Kidney tubule cell (primary cell): ENCODE measurements around the gene GREM2.

Experiments used
- DNase-seq: peaks from one replicate; pipeline ENCODE4 v3.0.0-alpha.2; 2018; ENCODE audit warnings: low spot score

The GREM2 gene

DNA sequence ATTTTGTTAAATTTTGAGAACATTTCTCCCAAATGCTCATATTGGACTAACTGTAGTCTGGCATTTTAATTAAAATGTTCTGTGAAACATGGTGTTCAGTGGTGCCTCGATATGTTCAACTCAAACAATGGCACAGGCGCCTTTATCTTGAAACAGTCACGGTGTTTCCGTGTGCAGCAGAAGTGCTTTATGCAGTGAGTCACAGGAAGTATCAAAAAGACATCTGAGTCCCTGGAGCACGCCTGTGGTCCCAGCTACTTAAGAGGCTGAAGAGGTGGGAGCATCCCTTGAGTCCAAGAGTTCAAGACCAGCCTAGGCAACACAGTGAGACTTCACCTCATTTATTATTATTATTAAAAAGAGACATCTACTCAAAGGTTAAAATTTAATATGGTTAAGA lies 52.2 kb downstream of the GREM2 start:
- no peak for DNase-seq

DNA sequence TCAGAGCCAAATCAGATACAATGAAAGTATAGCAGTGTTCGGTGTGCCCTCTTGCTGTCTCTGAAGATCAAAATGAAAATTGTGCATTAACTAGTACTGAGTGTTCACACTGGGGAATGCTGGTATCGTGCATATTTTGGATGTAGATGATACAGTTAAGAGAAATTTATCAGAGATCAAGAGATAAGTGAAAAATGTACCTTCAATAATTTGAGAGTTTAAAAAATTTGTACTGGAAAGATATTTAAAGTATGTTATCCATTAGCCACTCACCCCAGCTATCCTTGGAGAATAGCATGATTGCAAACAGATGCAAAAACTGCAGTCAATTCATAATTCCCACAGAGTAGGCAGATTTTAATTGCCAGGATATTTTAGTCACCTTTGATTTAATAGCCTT lies 56.4 kb downstream of the GREM2 start:
- DNase-seq, result no peak

DNA sequence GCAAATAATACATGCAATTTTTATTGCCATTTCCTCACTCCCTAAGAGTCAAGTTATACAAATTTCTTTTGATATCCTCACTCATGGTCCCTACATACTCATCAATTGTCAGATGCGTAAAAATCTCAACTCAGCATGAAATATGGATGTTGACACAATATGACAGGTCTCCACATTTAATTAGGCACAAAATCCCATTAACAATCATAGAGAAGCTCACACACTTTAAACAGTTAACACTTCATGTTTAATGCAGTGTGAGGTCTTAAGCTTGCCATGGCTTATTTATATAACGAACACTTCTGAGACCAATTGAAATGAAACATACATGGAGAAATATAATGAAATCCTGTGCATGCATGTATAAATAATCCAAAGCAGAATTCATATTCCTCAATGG lies 58.6 kb downstream of the GREM2 start:
- no peak for DNase-seq

DNA sequence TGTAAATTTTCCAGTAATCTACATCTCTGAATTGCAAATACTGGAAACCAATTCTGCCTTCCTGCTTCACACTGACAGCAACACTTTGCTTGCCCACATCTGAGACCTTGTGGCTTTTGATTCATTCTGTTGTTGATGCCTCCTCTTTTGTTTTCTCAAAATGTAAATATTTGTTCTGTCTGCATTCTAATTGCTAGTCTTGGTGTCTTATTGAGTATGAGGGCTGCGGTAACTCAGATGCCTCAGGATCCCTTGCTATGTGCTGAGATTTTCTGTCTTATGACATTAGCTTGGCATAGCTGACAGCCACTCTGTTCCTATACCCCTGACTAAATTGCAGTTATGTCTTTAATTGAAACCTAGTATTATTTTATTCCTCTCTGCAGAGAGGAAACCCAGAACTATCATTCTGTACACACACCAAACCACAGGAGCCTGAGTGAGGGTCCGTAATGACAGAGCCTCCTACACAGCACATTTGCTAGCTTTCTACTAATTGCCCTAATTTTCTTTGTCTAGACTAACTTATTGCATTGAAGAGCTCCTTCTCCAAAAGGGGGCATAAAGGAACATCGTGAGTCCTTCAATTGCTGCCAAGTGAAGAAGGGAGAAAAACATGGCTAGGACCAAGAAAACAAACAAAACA lies 72.1 kb downstream of the GREM2 start:
- DNase-seq, result no peak

DNA sequence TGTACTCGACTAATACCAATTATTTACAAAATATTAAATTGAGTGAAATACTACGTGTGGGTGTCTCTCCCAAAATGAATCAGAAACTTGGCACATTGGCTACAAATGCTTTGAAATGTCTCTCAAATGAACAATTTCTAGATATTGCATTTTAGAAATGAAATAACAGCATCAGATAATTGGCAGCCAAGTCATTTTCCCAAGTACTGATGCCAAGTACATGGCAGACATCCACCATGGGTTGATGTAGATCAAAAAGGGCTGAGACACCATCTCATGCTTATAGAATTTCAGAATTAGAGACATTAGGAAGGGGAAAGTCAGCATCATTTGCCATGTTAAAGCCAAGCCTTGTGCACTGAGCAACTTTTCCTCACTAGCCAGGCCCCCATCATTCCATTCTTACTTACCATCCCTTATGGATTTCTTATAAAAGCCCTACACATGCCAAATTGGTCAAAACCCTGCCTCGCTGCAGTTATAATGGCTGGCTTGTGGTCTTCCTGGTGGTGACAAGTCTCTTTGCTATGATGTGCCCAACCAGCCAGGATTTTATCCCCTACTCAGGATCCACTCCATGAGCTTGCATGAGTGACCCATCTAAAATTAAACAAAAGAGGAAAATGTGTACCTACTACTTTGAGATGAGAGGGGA lies 73.1 kb downstream of the GREM2 start:
- no peak for DNase-seq

DNA sequence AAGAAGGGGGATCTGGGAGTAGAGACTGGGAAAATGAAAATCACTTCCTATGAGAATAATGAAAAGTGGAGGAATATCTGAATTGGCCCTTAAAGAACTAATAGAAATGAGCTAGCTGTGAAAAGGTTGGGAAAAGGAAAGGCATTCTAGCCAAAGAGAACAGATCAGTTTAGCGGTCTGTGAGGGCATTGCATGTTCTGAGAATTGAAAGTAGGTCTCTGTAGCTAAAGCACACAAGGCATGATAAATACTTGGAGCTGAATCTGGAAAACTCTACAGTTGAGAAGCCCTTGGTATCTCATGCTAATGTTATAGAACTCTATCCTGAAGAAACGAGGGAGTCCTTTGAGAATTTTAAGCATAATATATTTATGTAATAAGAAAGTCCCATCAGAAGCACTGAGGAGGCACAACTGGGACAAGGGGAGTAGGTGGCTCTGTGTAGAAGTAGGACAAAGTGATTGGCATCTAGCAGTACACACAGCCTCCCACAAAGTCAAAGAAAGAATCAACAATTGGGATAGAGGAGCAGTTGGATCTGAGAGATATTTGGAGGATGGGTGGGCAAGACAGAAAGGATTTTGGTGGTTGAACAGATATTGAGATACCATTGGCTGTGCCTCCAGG lies 78.7 kb downstream of the GREM2 start:
- no peak for DNase-seq

DNA sequence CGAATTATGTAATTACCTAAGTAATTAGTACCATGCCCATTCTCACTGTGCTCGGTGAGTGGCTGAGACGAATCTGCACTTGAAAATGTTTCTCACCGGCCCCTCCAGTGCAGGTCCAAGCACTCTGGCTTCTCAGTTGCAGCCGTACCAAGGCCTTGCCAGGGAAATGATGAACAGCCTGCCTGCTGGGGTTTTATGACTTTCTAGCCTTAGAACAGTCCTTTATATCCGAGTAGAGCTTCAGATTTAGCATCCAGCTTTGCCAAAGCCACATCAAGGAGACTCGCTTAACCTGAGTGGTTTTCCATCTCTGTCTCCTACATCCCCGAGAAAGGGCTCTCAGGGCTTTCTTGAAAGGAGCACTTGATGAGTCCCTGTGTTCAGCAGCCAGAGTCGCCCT lies 83.4 kb downstream of the GREM2 start:
- no peak for DNase-seq

DNA sequence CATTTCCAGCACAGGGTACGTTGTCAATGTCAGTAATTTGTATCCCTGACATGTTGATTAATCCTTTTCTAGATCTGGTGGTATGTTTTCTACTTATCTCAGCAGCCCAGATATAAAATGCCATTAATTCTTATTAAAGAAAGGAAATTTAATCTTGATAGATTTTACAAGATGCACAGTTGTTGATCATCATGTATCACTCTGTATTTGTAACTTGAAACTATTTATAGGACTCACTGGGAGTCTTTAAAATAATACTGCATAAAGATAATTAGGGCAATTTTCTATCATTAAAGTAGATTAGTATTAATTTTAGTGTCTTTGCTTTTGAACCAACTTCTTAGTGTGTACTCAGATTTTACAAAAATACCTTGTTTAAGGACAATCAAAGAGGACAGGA lies 84.9 kb downstream of the GREM2 start:
- DNase-seq, result no peak

DNA sequence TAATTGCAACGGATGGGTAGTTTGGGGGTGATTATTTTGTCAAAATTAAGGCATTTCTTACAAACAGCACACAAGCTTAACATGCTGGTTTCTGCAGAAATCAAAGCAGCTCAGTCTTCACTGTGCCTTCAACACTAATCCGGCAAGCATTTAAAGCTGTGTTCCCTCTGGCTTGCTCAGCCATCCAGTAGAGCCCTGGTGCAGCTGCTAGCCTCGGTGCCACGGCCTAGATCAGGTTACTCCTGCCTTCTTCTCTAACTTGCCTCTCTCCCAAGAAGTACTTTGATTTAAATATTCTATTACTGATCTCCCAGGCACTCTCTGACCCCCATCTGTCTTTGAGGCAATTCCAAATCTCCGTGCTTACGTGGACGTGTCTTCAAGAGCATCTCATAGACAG lies 85.6 kb downstream of the GREM2 start:
- no peak for DNase-seq

DNA sequence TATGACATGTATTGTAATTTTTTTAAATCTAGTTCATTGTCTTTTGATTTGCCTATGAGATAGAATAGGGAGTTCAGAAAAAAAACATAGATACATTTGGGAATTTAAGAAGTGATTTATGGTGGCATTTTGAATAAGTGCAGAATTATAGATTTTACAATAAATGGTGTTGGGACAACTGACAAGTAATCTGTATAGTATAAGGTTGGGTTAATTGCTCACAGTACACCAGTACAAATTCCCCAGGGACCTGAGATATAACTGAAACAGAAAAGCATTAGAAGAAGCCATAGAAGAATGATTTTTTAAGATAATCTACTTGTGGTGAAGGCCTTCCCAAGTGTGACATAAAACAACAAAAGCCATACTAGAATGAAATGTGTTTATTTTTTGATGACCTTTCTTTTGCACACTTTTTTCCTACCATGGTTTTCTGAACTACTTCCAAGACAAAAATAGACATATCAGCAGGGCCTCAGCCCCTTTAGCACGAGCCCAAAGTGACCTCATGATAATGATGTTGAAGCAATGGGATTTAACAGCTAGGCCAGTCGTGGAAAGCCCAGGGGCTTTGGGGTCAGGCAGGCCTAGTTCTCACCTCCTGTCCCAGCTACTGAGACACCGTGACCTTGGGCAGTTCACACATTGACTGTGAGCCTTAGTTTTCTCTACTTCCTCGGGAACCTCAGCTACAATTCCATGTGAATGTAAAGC lies 87.4 kb downstream of the GREM2 start:
- no peak for DNase-seq

DNA sequence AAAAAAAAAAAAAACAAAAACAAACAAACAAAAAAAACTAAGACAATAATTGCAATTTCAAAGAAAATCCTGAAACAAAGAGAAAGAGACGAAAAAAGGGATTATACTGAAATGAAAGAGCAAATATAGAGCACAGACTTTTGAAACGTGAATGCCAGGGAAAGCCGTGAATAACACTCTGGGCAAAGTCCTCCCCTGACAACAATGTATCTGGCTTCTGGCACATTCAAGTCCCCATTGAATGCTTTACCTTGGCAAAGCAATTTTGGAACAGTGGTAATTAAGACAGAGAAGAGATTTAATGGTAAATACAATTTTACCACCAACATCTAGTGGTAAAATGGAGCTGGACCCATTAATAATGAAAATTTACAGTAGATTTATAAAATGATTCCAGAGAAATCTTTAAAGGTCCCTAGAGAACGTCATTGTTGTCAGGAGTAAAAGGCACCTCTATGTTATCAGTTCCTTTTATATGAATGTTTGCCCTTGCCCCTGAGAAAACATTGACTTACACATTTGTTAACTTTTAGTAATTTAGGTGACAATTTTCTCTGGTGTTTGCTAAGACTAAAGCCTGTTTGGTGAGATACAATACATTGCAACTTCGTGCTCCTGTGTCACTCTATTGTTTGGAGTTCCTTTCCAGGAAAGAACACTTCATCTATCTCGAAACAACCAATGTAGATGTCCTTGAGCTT lies 89.7 kb downstream of the GREM2 start:
- no peak for DNase-seq

DNA sequence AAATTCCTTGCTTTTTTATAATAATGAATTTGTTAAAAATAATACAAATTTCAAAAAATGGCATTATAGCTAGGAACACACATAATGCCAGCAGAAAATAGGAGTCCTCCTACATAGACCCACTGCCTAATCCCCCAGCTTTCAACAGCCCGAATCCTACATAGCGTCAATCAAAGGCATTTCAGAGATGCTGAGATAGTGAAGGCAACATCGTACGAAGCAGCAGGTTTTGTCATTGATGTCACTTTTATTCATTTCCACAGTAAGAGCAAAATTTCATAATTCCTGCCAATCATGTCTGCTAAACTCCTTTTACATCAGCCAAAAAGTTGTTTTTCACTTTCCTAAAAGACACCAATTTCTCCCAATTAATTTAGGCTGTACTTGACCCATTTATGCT lies 94.1 kb downstream of the GREM2 start:
- DNase-seq, result no peak

DNA sequence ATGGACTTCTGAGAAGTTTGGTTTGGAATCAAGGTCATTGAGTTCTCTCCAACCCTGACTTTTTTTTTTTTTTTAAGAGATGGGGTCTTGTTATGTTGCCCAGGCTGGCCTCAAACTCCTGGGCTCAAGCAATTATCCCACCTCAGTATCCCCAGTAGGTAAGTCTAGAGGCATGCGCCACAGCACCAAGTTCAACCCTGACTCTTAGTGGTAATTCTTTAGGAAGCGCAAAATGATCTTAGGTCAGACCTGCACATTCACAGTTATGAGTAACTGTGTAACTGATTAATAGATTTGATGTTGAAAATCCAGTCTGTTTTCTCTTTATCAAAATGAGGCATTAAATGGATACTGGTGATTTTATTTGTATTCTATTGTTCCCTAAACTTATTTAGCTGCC lies 95.9 kb downstream of the GREM2 start:
- peak; percentile 20 for DNase-seq

DNA sequence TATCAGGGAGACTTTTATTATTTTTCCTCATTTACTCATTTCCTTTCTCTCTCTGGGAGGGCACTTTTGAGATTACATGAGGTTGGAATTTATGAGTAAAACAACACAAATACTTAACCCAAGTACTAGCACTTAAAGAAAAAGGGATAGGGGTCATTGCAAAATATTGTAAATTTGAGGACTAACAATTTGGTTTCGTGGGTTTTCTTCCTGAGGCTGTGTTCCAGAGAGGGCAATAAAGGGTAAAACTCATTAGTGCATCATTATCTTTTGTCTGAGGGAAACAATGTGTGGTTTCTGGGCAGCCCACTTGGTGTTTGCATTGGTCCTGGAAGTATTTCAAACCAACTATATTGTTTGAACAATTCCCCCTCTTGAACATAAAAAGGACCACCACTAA lies 96.5 kb downstream of the GREM2 start:
- DNase-seq, result peak; percentile 44

DNA sequence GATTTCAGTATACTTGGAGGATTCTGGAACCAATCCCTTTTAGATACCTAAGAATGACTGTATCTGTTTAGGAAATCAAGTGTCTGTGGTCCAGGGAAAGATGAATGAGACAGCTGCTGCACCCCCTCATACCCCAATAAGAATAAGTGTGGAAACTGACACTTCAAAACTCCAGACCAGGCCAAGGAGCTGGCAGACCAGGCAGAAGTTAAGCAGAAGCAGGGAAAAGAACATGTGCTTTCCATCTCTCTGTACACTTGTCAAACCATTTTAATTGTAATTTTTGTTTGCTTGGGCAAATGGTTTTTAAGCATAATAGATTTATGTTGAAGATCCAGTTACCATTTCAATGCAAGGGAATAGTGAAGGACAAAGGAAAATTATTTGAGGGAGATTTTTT lies 100.2 kb downstream of the GREM2 start:
- DNase-seq, result no peak

DNA sequence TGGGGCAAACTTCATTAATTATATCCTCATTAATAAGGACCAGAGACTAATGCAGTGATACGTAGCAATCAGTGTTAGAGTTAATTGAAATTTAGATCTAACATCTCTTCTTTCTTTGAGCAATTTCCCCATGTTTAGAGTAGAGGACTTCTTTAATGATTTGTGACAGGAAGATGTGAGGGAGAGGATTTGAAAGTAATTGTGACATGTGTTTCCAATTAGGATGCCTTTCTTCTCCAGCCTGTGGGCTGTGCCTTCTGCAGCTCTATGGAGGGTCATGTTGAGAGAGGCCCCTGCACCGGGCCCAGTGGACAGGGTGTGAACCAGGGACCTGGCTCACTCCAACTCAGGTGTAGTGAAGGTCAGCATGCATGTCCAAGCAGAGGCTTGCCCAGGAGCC lies 103.0 kb downstream of the GREM2 start:
- DNase-seq, result no peak

DNA sequence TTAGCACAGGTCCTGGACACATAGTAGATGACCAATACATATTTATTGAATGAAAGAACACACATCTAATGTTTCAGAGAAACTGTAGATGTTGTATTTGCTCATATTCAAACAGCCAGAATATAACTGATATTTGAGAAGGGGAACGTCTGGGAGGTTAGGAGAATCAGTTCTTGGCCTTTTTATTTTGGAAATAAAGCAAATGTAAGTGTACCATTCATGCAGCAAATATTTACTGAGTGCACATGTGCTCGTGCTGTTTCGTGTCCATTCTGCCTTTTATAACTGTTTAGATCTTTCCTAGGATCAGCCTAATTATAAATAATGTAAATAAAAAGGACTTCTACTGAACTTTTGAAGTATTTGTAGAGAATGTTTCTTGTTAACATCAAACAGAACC lies 103.8 kb downstream of the GREM2 start:
- no peak for DNase-seq

DNA sequence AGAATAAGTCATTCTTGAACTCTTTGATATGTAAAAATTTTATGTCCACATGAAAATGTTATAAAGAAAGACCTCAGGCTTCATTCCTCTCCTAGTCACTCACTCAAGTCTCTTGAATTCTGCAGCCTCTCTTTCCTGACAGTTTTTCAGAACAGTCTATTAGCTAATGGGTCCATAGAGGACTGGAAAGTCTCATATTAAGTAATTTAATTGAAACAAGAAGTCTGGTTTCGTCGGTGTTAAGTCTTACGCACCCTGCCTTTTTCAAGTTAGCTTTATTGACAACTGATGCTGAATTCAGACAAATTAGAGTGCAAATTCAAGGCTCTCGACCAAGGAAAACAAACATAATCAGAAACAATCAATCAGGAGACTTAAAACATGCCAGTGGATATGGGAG lies 105.8 kb downstream of the GREM2 start:
- no peak for DNase-seq

DNA sequence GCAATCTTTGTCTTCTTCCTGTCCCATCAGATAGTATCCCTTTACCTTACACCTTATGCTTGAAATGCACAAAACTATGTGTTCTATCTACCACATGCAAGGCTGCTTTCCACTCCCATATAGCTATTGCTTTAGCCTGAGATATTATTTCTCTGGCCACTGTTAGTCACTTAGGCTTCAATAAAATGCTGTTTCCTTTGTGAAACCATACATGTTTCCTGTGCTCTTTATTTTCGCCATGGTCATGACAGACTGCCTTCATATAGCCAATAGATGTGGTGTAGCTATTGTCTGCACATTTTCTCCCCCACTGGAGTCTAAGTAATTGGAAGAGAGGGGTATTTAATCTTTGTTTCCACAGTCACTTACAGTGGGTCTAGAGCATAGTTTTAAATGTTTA lies 108.4 kb downstream of the GREM2 start:
- DNase-seq, result no peak

DNA sequence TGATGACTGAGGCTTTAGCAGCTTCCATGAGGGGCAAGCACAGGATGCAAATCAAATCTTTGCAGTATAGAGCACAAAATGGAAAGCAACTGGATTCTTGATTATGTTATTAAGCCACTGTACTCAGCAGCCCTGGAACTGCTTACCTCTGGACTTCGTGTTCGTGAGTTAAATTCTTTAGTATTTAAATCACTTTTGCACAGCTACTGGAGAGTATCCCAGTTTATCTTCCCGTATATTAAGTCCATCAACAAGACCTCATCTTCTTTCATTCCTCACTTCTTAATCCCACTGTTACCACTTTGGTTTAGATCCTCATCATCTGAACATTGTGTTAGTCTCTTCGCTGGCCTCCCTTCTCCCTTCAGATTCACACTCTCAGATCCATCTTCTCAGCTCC lies 108.9 kb downstream of the GREM2 start:
- no peak for DNase-seq

DNA sequence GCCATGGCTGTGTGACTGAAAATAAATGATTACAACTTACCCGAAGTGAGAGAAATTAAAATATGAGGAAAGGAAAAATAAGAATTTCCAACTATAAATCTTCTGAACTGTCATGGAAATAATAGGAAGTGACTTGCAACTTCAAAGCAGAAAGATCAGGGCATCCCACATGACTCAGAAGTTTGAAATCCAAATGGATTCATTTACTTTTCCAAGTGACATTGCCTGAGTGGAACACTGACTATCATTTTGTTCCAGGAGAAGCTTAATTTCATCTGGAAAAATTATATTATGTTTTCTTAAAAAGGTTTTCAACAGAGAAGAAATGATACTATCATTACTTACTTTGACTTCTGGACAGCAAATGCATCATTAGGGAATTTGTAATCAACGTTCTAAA lies 110.8 kb downstream of the GREM2 start:
- peak; percentile 26 for DNase-seq

DNA sequence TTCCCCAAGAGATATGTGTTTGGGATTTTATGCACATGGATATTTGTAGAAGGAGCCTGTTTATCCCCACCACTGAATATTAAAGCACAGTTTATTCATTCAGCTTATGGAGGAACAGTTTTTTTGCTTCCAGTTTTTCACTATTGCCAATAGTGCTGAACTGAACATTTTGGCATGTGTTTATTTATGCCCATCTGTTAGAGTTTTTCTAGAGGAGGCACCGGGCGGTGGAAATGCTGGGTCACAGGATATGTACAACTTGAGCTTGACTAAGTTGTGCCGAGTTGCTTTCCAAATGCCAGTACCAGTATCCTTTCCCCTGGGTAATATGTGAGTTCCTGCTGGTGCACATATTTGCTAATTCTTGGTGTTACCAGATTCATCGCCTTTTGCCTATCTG lies 111.3 kb downstream of the GREM2 start:
- DNase-seq, result no peak

DNA sequence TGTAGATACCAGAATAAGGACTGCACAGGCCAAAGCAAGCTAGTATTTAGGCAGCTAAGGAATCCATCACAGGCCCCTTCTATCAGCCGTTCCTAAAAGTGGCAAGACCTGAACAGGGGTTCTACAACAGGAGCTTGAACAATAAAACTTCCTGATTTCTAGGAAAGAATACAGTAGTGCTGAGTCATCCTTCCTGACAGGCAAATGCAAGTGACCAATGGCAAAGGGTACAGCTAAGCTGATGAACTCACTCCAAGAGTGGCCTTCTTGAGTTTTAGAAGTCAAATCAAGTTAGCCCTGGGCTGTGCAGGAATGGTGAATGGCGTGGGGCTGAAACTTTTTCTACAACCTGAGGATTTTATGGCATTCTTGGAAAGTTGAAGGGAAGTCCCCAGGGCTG lies 112.9 kb downstream of the GREM2 start:
- peak; percentile 44 for DNase-seq
